Endothelial cell of umbilical vein (primary cell): Measurements from ENCODE around the gene PPP1R13B. TPM values are rescaled to one million over a fixed set of nuclear protein-coding genes. Genes with fewer than 3 reads are reported as not detected.

ENCODE experiments used
- BruUV-seq: library from RNA; stranded (reverse); fragments of 400-500 nt; replicated peaks from 2 replicates; lab custom pipeline; 2021; lab: Mats Ljungman, UMichigan
- CTCF ChIA-PET: fragments of 300-600, 350-600 bp; sonication (Branson Sonifier 250); formaldehyde crosslinking; loops from one replicate; lab custom pipeline; 2021; ENCODE audit warnings: antibody characterized with exemption, inconsistent platforms; lab: Charles Lee
- POLR2A ChIA-PET: fragments of 300-600, 350-600 bp; sonication (Branson Sonifier 250); formaldehyde crosslinking; loops from one replicate; lab custom pipeline; 2021; ENCODE audit warnings: antibody characterized with exemption, inconsistent platforms; lab: Charles Lee
- DNase-seq: peaks from one replicate; pipeline ENCODE4 v3.0.0-alpha.2; 2011; ENCODE audit warnings: low read depth, low spot score
- FAIRE-seq: peaks from 2 replicates; lab custom pipeline; 2011; peaks lifted over from hg19 to GRCh38; lab: Jason Lieb, UNC
- H2AFZ ChIP-seq: 2 replicates; pipeline ENCODE4 v1.6.0; 2012; ENCODE audit warnings: low read depth, low read length, control low read depth, inconsistent platforms
- H3K27ac ChIP-seq: 2 replicates; pipeline ENCODE4 v1.5.1; 2011; ENCODE audit warnings: low read depth, mild to moderate bottlenecking, control low read depth, low read length, moderate library complexity; ENCODE audit not compliant: insufficient read depth
- H3K27me3 ChIP-seq, 2 experiments: 2 replicates each; pipeline versions ENCODE4 v1.6.0 to v1.6.1; 2011; ENCODE audit warnings: low read length in 2 of 2, mixed read lengths in 1 of 2; ENCODE audit not compliant: control insufficient read depth in 2 of 2, insufficient read depth in 2 of 2
- H3K36me3 ChIP-seq, 2 experiments: 2 replicates in 1 of 2; 3 replicates in 1 of 2; pipeline ENCODE4 v1.5.1; 2011; ENCODE audit warnings: low read length in 2 of 2, mild to moderate bottlenecking in 1 of 2, moderate library complexity in 1 of 2; ENCODE audit not compliant: control insufficient read depth in 2 of 2, insufficient read depth in 2 of 2; ENCODE audit errors: extremely low read depth in 1 of 2
- H3K4me1 ChIP-seq: 3 replicates; pipeline ENCODE4 v1.5.1; 2011; ENCODE audit warnings: mild to moderate bottlenecking, low read length; ENCODE audit not compliant: control insufficient read depth, insufficient read depth; ENCODE audit errors: extremely low read depth
- H3K4me2 ChIP-seq: 2 replicates; pipeline ENCODE4 v1.6.1; 2011; ENCODE audit warnings: low read length, control low read depth, mixed read lengths; ENCODE audit not compliant: insufficient read depth
- H3K4me3 ChIP-seq, 3 experiments: fragments of 200-600 bp in 1 of 3; sonication (generic), shearing (Covaris generic) in 1 of 3; replicated peaks in 1 of 3; 2 replicates each; pipeline ENCODE4 v1.5.1; 2011 to 2016; ENCODE audit warnings: control low read depth in 3 of 3, low read length in 3 of 3, mild to moderate bottlenecking in 2 of 3, inconsistent platforms in 1 of 3, low read depth in 1 of 3, moderate library complexity in 1 of 3; ENCODE audit not compliant: insufficient read depth in 1 of 3
- H3K79me2 ChIP-seq: 2 replicates; pipeline ENCODE4 v1.6.0; 2012; ENCODE audit warnings: low read length, inconsistent platforms; ENCODE audit not compliant: control insufficient read depth, insufficient read depth
- H3K9ac ChIP-seq: replicated peaks from 2 replicates; pipeline ENCODE3; 2011; ENCODE audit warnings: low read length, control low read depth; ENCODE audit not compliant: insufficient read depth; ENCODE audit errors: extremely low read depth
- H3K9me1 ChIP-seq: replicated peaks from 3 replicates; pipeline ENCODE4 v1.6.0; 2011; ENCODE audit warnings: mild to moderate bottlenecking, low read length; ENCODE audit not compliant: control insufficient read depth, insufficient read depth; ENCODE audit errors: extremely low read depth
- H3K9me3 ChIP-seq: replicated peaks from 2 replicates; pipeline ENCODE4 v1.5.1; 2012; ENCODE audit warnings: low read length, inconsistent platforms; ENCODE audit not compliant: control insufficient read depth, insufficient read depth
- H4K20me1 ChIP-seq: replicated peaks from 2 replicates; pipeline ENCODE3; 2011; ENCODE audit warnings: mild to moderate bottlenecking, low read length; ENCODE audit not compliant: control insufficient read depth, insufficient read depth; ENCODE audit errors: extremely low read depth
- CTCF ChIP-seq, 2 donors: IDR thresholded peaks; 1 replicate in 1 of 2; 2 replicates in 1 of 2; pipeline ENCODE4 v1.5.1; 2011; ENCODE audit warnings: low read length in 2 of 2, mild to moderate bottlenecking in 2 of 2, moderate library complexity in 2 of 2, control low read depth in 1 of 2, inconsistent platforms in 1 of 2, low read depth in 1 of 2; ENCODE audit not compliant: insufficient read depth in 1 of 2; ENCODE audit errors: extremely low read depth in 1 of 2
- EZH2 ChIP-seq: IDR thresholded peaks from 2 replicates; pipeline ENCODE4 v1.6.1; 2012; ENCODE audit warnings: borderline replicate concordance, low read depth, mild to moderate bottlenecking, moderate library complexity, low read length, inconsistent platforms; ENCODE audit not compliant: severe bottlenecking
- GATA2 ChIP-seq: IDR thresholded peaks from 2 replicates; pipeline ENCODE4 v1.7.0; 2011; ENCODE audit warnings: low read depth, mild to moderate bottlenecking, moderate library complexity, mixed read lengths, low read length; ENCODE audit not compliant: insufficient read length, insufficient read depth
- JUN ChIP-seq: IDR thresholded peaks from 2 replicates; pipeline ENCODE4 v1.6.1; 2011; ENCODE audit warnings: borderline replicate concordance, low read depth; ENCODE audit not compliant: insufficient read length, insufficient read depth
- MYC ChIP-seq: IDR thresholded peaks from one replicate; pipeline ENCODE4 v1.6.1; 2011; ENCODE audit warnings: mild to moderate bottlenecking, low read depth, low read length
- dilution Hi-C: fragments of 300-500 bp; cut with MboI; formaldehyde crosslinking; loops from one replicate; pipeline ENCODE4 v1.15.0; 2019; ENCODE audit warnings: low sequenced_read_pairs; ENCODE audit not compliant: extremely low pct_ligation_motif_present
- intact Hi-C: fragments of 100-400 bp; cut with micrococcal nuclease; formaldehyde crosslinking; loops from one replicate; pipeline ENCODE4 v1.10.0; 2022
- polyA plus RNA-seq, 4 experiments: library from polyadenylated mRNA; depleted of rRNA in 3 of 4; stranded (reverse) in 3 of 4; unstranded in 1 of 4; fragments of >200 nt; gene quantifications; 2 replicates each; pipeline versions ENCODE4 v1.2.1 to v1.2.3, GENCODE V29; 2011 to 2012; ENCODE audit warnings: missing spikeins in 1 of 4
- total RNA-seq: library from RNA; stranded (reverse); gene quantifications from 2 replicates; pipeline ENCODE4 v1.2.3, GENCODE V29; 2021

The PPP1R13B gene
- total and polyA plus RNA-seq, 2 donors (not counting 3 experiments of a cell fraction or from before 2014, with no cell fraction given), result 10.0 to 30.0 TPM

GRCh38 chr14:103848175-103849077 lies 1.1 kb upstream of the PPP1R13B start:
- DNase-seq, result no peak
- H4K20me1 ChIP-seq, result no peaks in the 10 kb centered on the region
- H2AFZ ChIP-seq, result peak overlapping the region; percentile 81
- no peak for FAIRE-seq
- H3K4me1 ChIP-seq, result peaks cover 15% of the 10 kb centered on the region
- CTCF ChIA-PET, result no interaction called here
- H3K27ac ChIP-seq, result no peak overlapping the region
- no peaks in the 10 kb centered on the region for H3K9me1 ChIP-seq
- POLR2A ChIA-PET, result no interaction called here
- H3K27me3 ChIP-seq, result no peaks in the 10 kb centered on the region
- H3K9me3 ChIP-seq, result no peaks in the 10 kb centered on the region
- peaks cover 15% of the 10 kb centered on the region for H3K79me2 ChIP-seq
- peak overlapping the region; percentile 67 for H3K4me2 ChIP-seq
- peak overlapping the region; percentile 48 for H3K9ac ChIP-seq
- no TSS peak for BruUV-seq
- TF ChIP-seq EZH2 (no peak), GATA2 (no peak), CTCF (IDR thresholded peaks at IDR 0.05; ENCODE audit: extremely low read depth in 1 of 2, insufficient read depth in 1 of 2, low read depth in 1 of 2, low read length in 2 of 2) (no peak), MYC (no peak), JUN (no peak)
- intact Hi-C loops, result loop anchor here (5.0 kb wide), 1 partner anchor 131 kb away; the partner anchor contains the start of genes XRCC3 and ZFYVE21
- H3K4me3 ChIP-seq, result peak overlapping the region; percentile 45 to 77 (median 55)
- dilution Hi-C loops, result no loop called here
- H3K36me3 ChIP-seq, result no peaks in the 10 kb centered on the region
